Suppressor macrophage treated with lipopolysaccharide for 4 hours (primary cell): Measurements from ENCODE around the gene ST7.

ENCODE experiments used
- DNase-seq: peaks from one replicate; pipeline ENCODE4 v3.0.0-alpha.2; 2020

ST7 gene

GRCh38 chr7:117069379-117069778 lies 116.1 kb downstream of the ST7 start:
- DNase-seq = no peak

- DNase-seq = no peak
These were observed 118.2 kb downstream of the ST7 start for GRCh38 chr7:117071551-117071950.

- DNase-seq = peak; percentile 17
These were observed 119.4 kb downstream of the ST7 start for GRCh38 chr7:117072620-117073118.

GRCh38 chr7:117074378-117074777 lies 121.1 kb downstream of the ST7 start:
- DNase-seq = no peak

- no peak for DNase-seq
These were observed 122.6 kb downstream of the ST7 start for GRCh38 chr7:117075934-117076333.

- no peak for DNase-seq
These were observed 123.2 kb downstream of the ST7 start for GRCh38 chr7:117076426-117076943.

GRCh38 chr7:117077658-117078057 lies 124.4 kb downstream of the ST7 start:
- DNase-seq = no peak

GRCh38 chr7:117082647-117083046 lies 129.3 kb downstream of the ST7 start:
- DNase-seq = no peak

GRCh38 chr7:117083648-117084047 lies 130.3 kb downstream of the ST7 start:
- DNase-seq = no peak

GRCh38 chr7:117084286-117084685 lies 131.0 kb downstream of the ST7 start:
- no peak for DNase-seq

GRCh38 chr7:117085275-117085674 lies 132.0 kb downstream of the ST7 start:
- no peak for DNase-seq

- no peak for DNase-seq
These were observed 132.6 kb downstream of the ST7 start for GRCh38 chr7:117085769-117086463.

GRCh38 chr7:117086788-117087187 lies 133.5 kb downstream of the ST7 start:
- DNase-seq = no peak

GRCh38 chr7:117087639-117088396 lies 134.5 kb downstream of the ST7 start:
- no peak for DNase-seq

- DNase-seq = no peak
These were observed 135.4 kb downstream of the ST7 start for GRCh38 chr7:117088623-117089194.

- DNase-seq = no peak
These were observed 137.5 kb downstream of the ST7 start for GRCh38 chr7:117090791-117091190.

GRCh38 chr7:117091721-117092120 lies 138.4 kb downstream of the ST7 start:
- no peak for DNase-seq

GRCh38 chr7:117092785-117093184 lies 139.5 kb downstream of the ST7 start:
- DNase-seq = no peak

- DNase-seq = no peak
These were observed 141.2 kb downstream of the ST7 start for GRCh38 chr7:117094457-117094856.

- no peak for DNase-seq
These were observed 141.8 kb downstream of the ST7 start for GRCh38 chr7:117095055-117095454.

GRCh38 chr7:117096330-117096729 lies 143.0 kb downstream of the ST7 start:
- DNase-seq = no peak

- DNase-seq = no peak
These were observed 143.6 kb downstream of the ST7 start for GRCh38 chr7:117096942-117097341.

GRCh38 chr7:117097860-117098259 lies 144.6 kb downstream of the ST7 start:
- no peak for DNase-seq

- no peak for DNase-seq
These were observed 145.2 kb downstream of the ST7 start for GRCh38 chr7:117098457-117098856.
